ENCODE data around the gene LDB1. TPM values are rescaled to one million over a fixed set of nuclear protein-coding genes. Genes with fewer than 3 reads are reported as not detected.

LDB1 gene
- total RNA-seq, 1 experiment from 2014 or later: 100 TPM

GRCh38 chr10:102102421-102102820, 17.7 kb downstream of the LDB1 start (continued):
- no peak for TF ChIP-seq JUN (CRISPR knock-in tag; IDR thresholded peaks at IDR 0.05)
- TF ChIP-seq, protein P1, sequence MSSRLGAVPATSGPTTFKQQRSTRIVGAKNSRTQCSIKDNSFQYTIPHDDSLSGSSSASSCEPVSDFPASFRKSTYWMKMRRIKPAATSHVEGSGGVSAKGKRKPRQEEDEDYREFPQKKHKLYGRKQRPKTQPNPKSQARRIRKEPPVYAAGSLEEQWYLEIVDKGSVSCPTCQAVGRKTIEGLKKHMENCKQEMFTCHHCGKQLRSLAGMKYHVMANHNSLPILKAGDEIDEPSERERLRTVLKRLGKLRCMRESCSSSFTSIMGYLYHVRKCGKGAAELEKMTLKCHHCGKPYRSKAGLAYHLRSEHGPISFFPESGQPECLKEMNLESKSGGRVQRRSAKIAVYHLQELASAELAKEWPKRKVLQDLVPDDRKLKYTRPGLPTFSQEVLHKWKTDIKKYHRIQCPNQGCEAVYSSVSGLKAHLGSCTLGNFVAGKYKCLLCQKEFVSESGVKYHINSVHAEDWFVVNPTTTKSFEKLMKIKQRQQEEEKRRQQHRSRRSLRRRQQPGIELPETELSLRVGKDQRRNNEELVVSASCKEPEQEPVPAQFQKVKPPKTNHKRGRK (CRISPR knock-in tag; IDR thresholded peaks at IDR 0.05; ENCODE audit: borderline replicate concordance): no peak
- no peak for TF ChIP-seq TEAD4 (CRISPR knock-in tag; IDR thresholded peaks at IDR 0.05)
- TF ChIP-seq MAX (CRISPR knock-in tag; IDR thresholded peaks at IDR 0.05): no peak

DNA sequence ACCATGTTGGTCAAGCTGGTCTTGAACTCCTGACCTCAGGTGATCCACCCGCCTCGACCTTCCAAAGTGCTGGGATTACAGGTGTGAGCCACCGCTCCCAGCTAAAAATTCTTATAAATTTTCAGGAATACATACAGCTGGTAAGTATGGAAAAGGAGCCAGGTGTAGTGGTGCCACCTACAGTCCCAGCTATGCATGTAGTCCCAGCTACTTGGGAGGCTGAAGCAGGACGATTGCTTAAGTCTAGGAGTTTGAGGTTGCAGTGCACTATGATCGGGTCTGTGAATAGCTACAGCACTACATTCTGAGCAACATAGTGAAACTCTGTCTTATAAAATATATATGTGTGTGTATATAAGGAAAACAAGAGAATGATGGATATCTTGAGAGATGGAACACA, 19.0 kb downstream of the LDB1 start:
- DNase-seq (ENCODE audit: low spot score) (no peak), ATAC-seq (peak; percentile 76)
- no peaks in the 10 kb centered on the region for H3K9me3 Mint-ChIP-seq
- TF ChIP-seq, protein P2, sequence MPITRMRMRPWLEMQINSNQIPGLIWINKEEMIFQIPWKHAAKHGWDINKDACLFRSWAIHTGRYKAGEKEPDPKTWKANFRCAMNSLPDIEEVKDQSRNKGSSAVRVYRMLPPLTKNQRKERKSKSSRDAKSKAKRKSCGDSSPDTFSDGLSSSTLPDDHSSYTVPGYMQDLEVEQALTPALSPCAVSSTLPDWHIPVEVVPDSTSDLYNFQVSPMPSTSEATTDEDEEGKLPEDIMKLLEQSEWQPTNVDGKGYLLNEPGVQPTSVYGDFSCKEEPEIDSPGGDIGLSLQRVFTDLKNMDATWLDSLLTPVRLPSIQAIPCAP (CRISPR knock-in tag; IDR thresholded peaks at IDR 0.05): no peak
- TF ChIP-seq GTF2I (CRISPR knock-in tag; conservative IDR thresholded peaks at IDR 0.05) (no peak), ZNF423 (CRISPR knock-in tag; IDR thresholded peaks at IDR 0.05) (no peak), JAZF1 (CRISPR knock-in tag; IDR thresholded peaks at IDR 0.05) (no peak), RORB (CRISPR knock-in tag; IDR thresholded peaks at IDR 0.05) (no peak), ZNF317 (CRISPR knock-in tag; IDR thresholded peaks at IDR 0.05; ENCODE audit: borderline replicate concordance, low read depth) (no peak), TEAD1 (CRISPR knock-in tag; IDR thresholded peaks at IDR 0.05) (no peak), ATF1 (CRISPR knock-in tag; IDR thresholded peaks at IDR 0.05) (no peak), E2F4 (CRISPR knock-in tag; IDR thresholded peaks at IDR 0.05; ENCODE audit: borderline replicate concordance, low read depth) (no peak), FOXK1 (CRISPR knock-in tag; IDR thresholded peaks at IDR 0.05) (no peak), PRDM15 (CRISPR knock-in tag; IDR thresholded peaks at IDR 0.05) (no peak)
- no peak overlapping the region for H3K27ac Mint-ChIP-seq
- CTCF ChIA-PET: interaction anchor here (0.7 to 1.9 kb wide), 14 partner anchors 8 to 499 kb away, joined by 3 to 13 read pairs (median 4); no protein-coding TSS in a partner anchor
- POLR2A ChIA-PET: interaction anchor here (0.6 to 1.0 kb wide), 4 partner anchors 14 to 214 kb away, joined by 3 to 9 read pairs (median 4); no protein-coding TSS in a partner anchor
- no peaks in the 10 kb centered on the region for H3K27me3 Mint-ChIP-seq (ENCODE audit: low read depth)
- H3K4me1 Mint-ChIP-seq: no peaks in the 10 kb centered on the region
- peaks cover 17% of the 10 kb centered on the region for H3K36me3 Mint-ChIP-seq
- no peak overlapping the region for H3K4me3 Mint-ChIP-seq

DNA sequence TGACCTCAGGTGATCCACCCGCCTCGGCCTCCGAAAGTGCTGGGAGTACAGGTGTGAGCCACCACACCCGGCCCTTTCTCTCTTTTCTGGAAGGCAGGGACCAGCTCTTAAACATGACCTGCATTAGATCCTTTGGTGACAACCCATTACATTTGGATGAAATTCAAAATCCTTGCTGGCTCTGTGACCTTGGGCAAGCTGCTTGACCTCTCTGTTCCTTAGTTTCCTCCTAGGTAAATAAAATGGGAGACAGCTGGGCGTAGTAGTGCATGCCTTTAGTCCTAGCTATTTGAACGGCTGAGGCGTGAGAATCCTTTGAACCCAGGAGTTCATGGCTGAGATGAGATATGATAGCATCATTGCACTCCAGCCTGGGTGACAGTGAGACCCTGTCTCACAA, 23.7 kb downstream of the LDB1 start:
- Mint-ChIP-seq H3K36me3 (peaks cover 16% of the 10 kb centered on the region), H3K4me1 (no peaks in the 10 kb centered on the region)

More for the DNA sequence above, 23.7 kb downstream of the LDB1 start:
- POLR2A ChIA-PET: interaction anchor here (0.6 kb wide), 1 partner anchor 12 kb away, joined by 7 read pairs; no protein-coding TSS in a partner anchor
- TF ChIP-seq GABPB1 (CRISPR knock-in tag; IDR thresholded peaks at IDR 0.05): no peak
- Mint-ChIP-seq H3K4me3 (no peak overlapping the region), H3K27ac (no peak overlapping the region), H3K27me3 (ENCODE audit: low read depth) (no peaks in the 10 kb centered on the region; the same call in 1 of the 2 replicates), H3K9me3 (no peaks in the 10 kb centered on the region)
- DNase-seq (ENCODE audit: low spot score) (no peak), ATAC-seq (no peak)
- CTCF ChIA-PET: no interaction called here

Data from WTC11 (cell line).